Measurements from ENCODE around the gene RARA.

The RARA gene

DNA sequence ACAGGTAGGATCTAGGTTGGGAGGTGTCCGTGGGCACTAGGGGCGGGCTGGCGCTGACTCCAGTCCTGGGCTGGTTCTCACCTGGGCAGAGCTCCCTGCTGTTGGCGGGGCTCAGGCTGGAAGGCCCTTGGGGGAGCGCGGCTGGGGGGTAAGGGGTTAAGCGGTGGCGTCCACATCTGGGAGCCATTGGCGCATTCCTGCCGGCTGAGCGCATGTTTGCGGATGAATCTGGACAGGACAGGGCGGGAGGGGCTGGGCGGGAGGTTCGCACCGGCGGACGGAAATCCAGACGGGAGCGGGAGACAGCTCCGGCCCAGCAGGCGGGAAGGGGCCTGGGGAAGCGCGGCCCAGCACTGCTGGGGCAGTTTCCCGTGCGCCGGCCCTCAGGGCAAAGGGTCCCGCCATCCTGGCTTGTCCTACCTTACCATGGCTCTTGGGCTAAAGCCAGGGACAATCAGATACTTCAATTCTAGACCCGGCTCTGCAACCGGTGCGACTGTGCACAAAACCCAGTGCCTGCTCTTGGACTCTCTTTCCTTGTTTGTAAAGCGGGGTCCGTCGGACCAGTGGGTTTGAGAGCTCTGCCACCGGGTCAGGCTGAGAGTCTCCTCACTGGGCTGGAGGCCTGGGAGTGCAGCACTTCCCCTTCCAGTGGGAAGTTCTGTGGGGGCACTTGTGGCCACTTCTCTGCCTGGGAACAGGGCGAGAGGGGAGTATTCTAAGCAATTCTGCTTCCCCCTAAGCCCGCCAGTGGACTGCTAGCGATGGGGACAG is 7.8 kb downstream of the RARA start:
- no peak for DNase-seq (ENCODE audit: low spot score)

DNA sequence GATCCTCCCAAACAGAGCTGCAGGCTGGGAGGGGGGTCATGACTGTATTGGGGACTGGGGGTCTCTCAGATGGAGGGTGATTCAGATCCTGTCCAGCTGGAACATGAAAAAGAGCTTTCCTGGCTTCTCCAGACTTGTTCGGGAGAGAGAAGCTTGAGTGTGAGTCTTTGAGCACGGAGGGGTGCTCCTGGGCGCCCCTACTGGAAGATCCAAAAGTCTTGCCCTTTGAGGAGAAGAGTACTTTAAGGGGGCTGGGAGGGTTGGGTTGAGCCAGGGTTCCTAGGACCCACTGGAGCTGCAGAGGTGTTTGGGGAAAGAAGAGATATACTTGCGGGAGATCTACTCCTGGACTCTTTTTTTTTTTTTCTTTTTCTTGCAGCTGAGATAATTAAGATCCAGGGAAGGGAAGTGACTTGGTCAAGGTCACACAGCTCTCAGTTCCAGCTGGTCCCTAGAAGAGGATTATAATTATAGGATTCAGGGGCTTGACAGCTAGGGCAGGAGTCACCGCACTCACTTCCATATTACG is 8.4 kb downstream of the RARA start:
- peak; percentile 59 for DNase-seq (ENCODE audit: low spot score)

DNA sequence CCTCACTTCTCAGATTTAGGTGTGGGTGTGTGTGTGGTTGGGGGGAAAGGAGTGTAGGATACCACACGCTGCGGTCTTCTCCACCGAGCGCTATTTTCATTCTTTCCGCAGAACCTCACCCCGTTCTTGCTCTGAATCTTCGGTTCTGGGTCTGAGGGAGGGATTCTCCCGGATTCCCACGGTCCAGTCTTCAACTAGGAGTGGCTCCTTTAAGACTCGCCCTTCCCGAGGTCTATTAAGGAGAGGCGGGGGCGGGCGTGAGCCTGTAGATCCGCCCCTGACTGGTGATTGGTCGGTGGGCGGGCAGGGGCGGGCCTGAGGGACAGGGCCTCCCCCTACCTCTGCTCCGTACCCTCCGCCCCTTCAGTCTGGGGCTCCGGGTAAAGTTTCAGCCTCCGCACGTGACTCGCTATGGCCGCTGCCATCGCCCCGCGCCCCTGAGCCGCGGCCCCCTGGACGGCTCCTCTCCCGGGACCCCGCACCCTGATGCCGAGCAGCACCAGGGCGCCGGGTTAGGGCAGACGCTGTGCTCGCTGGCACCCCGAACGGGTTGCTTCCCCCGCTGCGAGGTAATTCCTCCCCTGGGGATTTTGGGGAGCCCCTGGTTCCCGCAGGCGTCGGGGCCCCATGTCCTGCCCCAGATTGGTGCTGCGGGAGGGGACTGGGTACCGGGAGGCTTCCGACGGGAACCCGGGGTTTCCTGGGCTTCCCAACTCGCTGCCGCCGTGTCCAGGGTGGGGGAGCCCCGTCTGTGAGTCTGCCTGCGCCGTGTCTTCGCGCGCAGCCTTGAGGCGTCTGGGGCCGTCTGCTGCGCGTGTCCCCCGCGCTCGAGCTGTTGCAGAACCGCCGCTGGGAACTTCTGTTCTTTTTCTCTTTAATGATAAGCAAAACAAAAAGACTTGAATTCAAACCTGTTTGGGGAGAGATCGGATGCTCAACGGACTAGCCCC is 9.2 kb downstream of the RARA start:
- DNase-seq (ENCODE audit: low spot score) = peak; percentile 93

DNA sequence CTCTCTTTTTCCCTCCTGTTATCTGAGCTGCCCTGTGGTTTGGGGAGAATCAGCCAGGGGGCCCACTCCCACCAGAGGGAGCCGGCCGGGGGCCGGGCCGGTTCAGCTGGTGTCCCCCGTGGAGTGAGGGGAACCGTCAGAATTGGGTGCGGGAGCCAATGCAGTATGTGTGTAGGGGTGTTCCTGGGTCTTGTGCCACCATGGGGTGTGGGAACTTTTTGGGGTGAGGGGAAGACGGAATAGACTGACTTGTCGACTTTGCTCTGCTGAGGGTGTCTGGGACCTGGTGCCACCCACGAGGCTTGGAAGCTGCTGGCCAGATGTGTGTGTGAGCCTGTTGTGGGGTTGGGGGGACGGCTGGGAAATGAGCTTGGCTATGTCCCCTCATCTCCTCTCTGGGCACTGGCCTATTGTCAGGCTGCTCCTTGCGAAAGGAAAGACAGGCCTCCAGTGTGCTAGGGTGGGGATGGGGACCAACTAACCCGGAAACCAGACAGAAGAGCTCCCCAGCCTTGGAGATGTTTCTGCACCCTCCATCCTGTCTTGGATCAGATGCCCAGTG is 9.9 kb downstream of the RARA start:
- no peak for DNase-seq (ENCODE audit: low spot score)

DNA sequence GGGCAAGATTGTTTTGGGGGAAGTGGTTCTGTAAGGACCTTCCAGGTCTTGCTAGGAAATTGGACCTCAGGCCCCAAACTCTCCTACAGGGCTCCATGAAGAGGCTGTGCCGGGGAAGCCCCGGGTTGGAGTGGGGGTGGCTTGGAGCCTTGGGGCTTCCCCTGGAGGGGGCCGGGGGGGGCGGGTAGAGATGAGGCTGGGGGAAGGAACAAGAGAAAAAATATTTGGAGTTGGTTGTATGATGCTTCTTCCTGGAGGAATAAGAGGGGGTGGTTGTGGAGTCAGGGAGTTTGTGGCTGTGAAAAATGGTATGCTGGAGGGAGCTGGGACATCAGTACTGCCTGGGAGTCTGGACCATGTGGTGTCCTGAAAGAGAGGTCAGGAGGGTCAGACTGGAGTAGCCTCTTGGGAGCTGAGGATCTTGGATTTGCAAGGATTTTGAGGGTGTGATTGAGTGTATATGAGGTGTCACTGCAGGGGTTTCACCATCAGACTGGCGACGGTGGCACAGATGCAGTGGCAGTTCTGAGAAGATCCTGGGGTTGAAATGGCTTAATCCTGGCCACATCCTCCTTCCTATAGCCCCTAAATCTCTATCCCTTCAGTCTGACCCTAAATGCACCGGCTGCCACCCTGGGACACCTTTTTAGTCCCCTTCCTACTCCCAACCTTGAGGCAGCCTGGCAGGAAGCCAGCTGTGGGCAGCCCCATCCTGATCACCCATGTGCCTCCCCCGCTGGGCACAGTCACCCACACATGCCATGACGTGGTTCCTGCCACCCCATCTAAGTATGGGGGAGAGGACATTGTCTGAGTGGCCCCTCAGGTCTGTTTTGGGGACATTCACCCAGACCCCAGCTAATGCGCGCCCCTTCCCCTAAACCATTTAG is 10.9 kb downstream of the RARA start:
- DNase-seq (ENCODE audit: low spot score) = peak; percentile 66

DNA sequence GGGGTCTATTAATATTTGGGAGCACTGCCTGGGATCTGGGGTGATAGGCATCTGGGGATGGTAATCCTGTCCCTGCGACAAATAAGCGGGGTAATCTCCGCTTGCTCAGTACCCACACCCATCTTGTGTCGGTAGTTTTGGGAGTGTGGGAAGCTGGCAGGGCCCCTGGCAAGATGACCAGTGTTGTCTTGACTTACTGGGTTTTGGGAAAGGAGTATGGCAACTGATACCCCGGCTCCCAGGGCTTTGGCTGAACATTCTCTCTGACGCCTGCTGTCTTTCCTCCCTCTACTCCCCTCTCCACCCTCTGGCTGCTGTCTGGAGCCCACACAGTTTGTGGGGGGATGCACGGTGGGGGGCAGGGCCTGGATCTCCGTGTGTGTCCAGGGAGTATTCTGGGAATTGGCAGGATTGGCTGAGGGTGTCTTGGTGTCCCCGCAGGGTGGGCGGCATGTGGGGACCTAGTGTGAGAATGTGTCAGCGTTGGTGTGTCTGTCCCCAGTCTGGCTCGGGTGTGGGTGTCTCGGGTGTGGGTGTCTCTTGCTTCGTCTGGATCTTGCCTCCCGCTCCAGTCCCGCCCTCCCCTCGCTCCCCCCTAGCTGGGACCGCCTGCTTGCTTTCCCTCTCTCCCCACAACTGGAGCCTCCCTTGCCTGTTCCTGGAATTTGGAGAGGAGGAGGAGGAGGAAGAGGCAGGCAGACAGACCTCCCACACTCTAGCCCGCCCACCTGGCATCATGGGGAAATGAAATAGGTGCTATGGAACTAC is 12.0 kb downstream of the RARA start:
- no peak for DNase-seq (ENCODE audit: low spot score)

DNA sequence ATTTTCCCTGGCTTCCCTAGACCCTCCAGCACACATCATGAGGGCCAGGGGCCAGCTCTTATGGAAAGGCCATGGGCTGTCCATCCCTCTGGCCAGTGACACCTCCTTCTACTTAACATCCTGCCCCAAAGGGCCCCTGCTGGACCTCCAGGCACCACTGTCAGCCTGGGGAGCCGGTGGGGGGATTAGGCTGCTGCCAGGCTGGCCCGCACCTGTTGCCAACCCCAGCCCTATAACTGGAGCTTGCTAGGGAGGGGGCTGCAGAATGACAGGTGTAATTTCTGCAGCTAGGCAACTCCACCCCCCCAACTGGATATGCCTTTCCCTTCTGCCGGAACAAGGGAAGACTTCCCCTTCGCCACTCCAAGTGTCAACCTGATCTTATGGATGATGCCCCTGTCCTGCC is 12.5 kb downstream of the RARA start:
- DNase-seq (ENCODE audit: low spot score) = no peak

DNA sequence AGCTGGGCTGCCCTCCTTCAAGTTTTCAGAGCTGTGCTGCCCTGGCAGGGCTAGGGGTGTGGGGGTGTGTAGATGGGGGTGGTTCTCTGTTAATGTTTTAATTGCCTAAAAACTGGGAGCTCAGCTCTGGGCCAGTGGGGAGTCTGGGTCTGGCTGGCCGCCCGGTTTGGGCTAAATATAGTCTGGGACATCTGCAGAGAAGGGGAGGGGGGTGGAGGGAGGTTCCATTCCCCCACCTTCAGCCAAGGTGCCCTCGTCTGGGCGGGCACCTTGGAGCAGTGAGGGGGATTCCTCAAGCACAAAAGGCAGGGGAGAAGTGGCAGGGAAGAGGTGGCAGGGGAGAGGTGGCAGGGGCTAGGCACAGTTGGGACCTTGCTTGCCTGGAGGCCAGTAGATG is 13.0 kb downstream of the RARA start:
- no peak for DNase-seq (ENCODE audit: low spot score)

DNA sequence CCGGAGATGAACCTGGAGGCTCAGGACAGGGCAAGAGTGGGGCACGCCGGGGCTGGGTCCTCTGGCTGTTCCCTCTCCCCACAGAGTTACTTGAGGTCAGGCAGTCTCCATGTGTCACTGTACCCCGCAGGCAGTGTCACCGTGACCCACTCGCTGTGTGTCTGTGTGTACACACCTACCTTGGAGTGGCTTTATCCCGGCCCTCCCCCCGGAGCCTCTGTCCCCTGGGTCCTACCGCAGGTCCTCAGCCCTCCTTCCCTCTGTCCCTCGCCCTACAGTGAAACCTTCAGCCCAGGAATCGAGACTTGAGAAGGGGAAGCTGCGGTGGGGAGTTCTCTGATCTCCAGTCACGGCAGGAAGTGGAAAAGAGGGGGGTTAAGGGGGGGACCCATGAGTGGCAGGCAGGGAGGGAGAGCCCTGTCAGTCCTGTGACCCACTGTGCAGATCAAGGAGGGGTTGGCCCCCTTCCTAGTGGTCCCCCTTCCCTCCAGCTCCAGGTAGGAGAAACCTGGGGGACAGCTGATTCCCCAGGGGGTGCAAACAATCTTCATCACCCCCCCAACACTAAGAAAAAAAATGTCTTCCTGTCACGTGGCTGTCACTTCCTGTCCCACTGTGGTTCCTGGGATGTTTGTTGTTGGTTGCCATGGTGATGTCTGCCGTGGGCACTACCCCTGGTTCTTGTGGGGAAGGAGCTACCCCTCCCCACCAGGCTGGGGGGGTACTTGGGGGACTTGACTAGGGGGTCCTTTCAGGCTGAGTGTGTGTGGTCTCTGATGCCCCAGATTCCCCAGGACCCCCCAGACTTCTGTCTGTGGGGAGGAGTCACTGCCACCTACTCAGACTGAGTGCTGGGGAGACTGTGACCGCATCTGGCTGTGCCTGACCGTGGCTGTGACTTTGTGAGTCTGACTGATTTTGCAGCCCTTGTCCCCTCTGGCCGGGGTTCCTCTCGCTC is 13.7 kb downstream of the RARA start:
- DNase-seq (ENCODE audit: low spot score) = peak; percentile 90

DNA sequence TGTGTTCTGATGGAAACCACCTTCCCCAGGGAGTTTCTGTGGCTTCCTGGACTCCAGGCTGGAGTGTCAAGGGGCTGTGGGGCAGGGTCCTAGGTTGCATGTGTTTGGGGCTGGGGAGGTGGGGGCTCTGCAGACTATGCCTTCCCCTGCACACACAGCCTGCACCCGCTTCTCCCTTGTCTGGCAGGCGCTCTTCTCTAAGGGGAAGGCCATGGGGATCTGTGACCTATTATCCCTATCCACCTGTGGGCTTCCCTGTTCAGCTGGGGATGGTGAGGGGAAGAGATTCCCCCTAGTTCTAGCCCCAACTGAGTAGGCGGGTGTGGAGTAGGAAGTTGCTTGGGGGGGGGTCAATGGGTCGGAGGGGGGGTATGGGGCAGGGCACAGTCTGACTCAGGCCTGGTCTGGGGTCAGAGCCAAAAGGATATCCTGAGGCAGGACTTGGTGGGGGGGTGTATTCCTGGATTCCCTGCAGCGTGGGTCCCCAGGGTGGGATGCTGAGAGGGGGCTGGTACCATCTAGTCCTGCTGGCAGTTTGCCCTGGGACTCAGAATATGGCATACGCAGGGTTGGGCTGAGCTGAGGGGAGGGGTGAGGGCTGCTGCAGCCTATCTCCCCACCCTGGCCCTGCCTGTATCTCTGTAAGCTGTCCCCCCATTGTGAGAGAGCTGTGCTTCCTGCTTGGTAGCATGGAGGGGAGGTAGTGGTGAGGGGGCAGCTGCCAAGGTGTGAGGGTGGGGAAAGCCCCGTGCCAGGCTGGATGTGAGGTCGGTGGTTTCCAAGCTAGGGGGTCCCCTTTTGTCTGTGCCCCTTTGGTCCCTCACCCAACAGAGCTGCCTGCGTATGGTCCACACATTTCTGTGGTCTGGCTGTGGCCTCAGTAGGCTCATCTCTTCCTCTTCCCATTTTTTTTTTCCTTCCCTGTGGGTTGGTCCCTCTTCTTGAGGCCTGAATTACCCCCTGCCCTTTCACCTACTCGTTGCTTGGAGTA is 14.7 kb downstream of the RARA start:
- peak; percentile 48 for DNase-seq (ENCODE audit: low spot score)

DNA sequence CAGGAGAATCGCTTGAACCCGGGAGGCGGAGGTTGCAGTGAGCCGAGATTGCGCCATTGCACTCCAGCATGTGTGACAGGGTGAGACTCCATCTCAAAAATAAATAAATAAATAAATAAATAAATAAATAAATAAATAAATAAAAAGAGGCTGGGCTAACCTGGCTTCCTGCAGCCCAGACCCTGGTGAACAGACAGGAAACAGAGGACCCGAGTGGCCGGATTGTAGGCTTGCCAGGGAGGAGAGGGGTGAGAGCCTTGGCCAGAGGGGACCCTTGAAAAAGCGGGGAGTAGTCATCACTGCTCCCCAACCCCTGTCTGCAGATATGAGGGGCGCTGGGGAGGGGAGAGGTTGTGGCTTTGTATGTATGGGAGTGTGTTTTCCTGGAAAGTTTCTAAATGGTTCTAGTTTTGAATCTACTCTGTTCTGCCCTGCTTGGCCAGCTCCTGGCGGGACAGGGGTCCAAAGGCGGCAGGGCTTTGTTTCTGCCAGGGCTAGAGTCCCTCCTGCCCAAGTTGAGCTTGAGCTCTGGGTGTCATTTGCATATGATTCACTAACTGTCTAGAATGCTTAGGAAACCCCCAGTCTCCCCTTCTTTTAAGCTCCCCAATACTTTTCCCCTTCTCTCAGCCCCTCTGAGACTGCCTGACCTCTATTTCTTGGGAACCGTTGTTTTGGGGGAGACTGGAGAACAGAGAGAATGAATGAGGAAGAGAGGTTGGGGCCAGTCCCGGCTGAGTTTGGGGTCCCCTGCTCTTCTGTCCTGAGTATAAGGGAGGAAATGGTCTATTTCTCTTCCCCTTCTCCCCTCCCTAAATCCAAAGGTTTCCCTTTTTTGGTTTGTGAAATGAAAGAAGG is 16.4 kb downstream of the RARA start:
- DNase-seq (ENCODE audit: low spot score) = peak; percentile 46

DNA sequence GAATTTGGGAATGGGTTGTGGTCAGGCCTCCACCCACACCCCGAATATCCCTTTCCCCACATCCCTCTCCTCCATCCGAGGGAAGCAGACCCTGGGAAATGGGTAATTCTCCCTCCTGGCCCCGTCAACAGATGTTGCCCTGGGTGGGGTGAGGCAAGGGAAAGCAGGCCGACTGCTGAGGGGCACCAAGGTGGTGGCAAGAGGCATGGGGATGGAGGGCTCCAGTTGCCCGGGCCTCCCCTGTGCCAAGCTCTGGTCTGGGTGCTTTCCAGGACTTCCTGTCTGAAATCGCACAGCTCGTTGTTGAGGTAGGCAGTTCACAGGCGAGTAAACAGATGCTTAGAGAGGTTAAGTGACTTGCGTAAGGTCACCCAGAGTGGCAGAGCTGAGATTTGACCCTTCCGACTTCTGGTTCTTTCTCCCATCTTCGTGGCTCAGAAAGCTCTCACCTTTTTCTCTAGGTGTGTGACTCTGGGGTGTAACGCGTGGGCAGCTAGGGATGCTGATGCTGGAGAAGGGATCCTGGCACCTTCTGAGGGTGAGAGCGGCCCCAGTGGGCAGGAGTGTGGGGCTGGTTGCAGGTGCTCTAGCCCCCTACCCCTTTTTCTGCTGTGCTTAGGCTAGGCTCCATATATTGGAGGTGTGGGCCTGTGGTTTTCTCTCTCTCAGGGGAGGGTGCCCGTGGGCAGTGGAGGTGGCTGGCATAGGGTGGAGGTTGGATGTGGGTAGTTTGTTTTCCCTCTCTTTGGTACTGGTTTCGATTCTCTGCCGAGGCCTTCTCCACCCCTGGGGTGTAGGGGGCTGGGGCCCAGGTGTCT is 17.2 kb downstream of the RARA start:
- peak; percentile 70 for DNase-seq (ENCODE audit: low spot score)

DNA sequence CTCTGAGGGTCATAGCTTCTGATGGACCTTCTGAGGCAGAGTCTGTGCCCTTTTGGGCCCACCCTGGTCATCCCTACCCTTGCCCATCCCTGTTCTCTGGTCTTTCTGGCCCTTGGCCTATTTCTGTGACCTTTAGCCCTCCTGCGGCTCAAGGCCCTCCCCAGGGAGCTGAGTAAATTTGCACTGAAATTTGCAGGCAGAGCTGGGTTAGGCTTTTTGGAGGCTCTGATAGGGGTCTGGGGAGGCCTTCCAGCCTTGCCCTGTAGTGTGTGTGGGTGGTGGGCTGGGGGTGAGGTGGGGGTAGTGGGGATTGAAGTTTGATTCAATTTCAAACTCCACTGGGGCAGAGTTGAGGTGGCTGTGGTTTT is 17.8 kb downstream of the RARA start:
- no peak for DNase-seq (ENCODE audit: low spot score)

DNA sequence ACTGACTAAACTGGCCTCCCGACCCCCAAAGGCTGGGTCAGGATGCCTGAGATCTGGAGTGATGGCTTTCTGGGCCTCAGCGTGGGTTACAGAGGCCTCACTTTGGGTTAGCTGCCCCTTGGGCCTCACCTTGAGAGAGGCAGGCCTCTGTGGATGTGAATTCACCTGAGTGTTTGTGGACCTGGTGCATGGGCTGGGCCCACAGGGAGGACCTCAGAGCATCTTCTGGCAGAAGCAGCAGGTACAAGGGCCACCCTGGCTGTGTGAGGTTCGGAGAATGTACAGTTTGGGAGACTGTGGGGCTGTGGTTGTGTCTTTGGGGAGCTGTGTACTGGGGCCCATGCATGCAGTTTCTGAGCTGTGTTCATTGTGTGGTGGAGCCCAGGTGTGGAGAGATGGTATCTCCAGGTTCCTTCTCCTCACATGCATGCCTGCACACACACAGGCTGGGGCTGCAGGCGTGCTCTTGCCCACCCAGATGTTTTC is 18.3 kb downstream of the RARA start:
- DNase-seq (ENCODE audit: low spot score) = no peak

DNA sequence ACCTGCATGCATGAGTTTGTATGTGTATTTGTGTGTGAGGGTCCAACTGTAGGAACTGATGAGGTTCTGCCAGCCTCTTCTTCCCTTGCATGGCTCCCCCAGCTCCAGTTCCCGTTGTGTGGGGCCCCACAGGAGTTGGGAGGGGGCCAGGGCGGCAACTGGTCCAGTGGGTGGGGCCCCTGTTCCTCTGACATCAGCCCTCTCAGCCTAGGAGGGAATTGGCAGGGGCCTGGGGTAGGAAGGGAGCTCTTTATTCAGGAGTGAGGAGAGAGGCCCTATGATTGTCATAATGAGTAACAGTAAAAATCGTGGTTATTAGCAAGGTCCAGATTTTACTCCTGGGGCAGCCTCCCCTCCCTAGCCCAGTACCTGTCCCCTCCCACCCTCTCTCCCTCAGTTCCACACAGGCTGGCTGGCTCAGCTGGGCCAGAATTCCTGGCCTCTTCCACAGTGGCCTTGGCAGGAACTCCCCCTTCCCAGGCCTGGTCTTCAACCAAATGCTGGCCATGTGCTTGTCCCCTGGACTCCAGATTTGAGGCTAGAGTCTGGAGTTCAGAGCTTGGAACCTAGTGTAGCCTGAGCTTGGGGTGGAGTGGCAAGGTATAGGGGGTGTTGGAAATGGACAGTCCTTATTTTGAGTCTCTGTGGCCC is 18.9 kb downstream of the RARA start:
- DNase-seq (ENCODE audit: low spot score) = no peak

DNA sequence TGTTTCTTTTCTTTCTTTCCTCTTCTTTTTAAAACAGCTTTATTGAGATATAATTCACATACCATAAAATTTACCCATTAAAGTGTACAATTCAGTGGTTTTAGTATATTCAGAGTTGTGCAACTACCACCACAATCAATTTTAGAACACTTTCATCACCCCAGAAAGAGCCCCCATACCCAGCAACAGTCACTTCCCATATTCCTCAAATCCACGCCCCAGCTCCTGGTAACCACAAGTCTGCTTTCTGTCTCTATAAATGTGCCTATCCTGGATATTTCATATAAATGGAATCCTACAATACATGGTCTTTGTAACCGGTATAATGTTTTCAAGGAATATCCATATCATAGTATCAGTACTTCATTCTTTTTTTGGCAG is 19.4 kb downstream of the RARA start:
- no peak for DNase-seq (ENCODE audit: low spot score)
